Rectal smooth muscle tissue (tissue), 1 donor: ENCODE measurements around the gene ALDH1L1.
A peak's percentile ranks its signal among the peaks of the same experiment; 100 is the strongest.

Source experiments
- H3K27ac ChIP-seq: one replicate; pipeline ENCODE4 v1.7.0; 2013; ENCODE audit warnings: low read depth, low read length, inconsistent platforms
- H3K27me3 ChIP-seq: one replicate; pipeline ENCODE4 v1.7.0; 2013; ENCODE audit warnings: low read length; ENCODE audit not compliant: control insufficient read depth, insufficient read depth
- H3K36me3 ChIP-seq: one replicate; pipeline ENCODE4 v1.7.0; 2013; ENCODE audit warnings: low read length; ENCODE audit not compliant: control insufficient read depth, insufficient read depth
- H3K4me1 ChIP-seq: one replicate; pipeline ENCODE4 v1.7.0; 2013; ENCODE audit warnings: low read length; ENCODE audit not compliant: control insufficient read depth, insufficient read depth
- H3K4me3 ChIP-seq: one replicate; pipeline ENCODE4 v1.7.0; 2013; ENCODE audit warnings: low read length
- H3K9ac ChIP-seq: one replicate; pipeline ENCODE4 v1.7.0; 2013; ENCODE audit warnings: low read length

The ALDH1L1 gene

DNA sequence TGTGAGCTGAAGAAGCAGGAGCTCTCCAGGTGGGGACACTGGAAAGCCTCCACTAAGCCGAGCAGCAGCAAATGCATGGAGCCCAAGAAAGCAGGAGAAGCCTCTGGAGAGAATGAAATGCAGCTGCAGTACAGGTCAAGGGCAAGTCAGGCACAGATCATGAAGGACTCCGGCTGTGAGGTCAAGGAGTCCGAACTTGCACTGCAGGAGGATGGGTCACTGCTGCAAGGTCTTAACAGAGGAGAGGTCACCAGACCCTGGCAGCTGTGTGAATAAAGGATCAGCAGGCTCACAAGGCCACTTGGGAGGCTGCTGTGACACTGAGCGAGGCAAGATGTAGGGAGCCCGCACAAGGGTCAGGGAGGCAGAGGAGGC, 71.7 kb downstream of the ALDH1L1 start:
- no peak overlapping the region for H3K27ac ChIP-seq
- H3K4me3 ChIP-seq = no peak overlapping the region
- H3K4me1 ChIP-seq = no peaks in the 10 kb centered on the region
- H3K27me3 ChIP-seq = no peaks in the 10 kb centered on the region
- no peaks in the 10 kb centered on the region for H3K36me3 ChIP-seq
- no peak overlapping the region for H3K9ac ChIP-seq

DNA sequence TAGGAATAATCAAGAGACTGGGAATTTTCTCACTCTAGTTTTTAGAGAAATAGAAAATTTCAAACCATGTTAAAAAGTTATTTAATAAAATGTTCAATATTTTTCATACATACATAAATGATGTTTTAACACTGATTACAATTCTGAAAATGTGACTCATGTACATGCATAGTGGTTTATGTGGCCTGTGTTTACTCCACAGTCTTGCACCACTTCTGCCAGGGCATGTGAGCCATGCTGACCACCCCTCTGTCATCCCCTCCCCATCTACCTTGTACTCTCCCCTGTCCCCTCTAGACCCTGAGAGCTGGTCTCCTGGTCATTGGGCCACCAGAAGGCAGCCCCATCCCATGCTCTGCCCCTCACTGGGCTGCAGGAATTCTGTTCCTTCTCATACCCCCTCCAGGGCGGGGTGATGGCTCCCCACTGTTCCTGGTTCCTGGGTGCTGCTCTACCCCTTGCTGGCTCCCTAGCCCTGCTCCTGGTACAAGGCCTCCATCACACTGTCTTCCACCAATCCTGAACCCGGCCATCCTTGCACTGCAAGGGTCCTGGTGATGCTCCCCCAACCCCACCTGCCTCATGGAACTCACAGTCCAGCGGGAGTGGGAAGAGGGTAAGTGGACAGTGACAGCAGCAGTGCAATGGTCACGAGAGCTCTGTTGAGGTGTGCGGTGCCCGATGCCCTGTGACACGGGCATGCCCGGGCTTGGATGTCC, 72.3 kb downstream of the ALDH1L1 start:
- Histone ChIP-seq H3K36me3 (no peaks in the 10 kb centered on the region), H3K27me3 (no peaks in the 10 kb centered on the region), H3K4me3 (no peak overlapping the region), H3K27ac (no peak overlapping the region), H3K4me1 (peaks cover under 1% of the 10 kb centered on the region), H3K9ac (no peak overlapping the region)

DNA sequence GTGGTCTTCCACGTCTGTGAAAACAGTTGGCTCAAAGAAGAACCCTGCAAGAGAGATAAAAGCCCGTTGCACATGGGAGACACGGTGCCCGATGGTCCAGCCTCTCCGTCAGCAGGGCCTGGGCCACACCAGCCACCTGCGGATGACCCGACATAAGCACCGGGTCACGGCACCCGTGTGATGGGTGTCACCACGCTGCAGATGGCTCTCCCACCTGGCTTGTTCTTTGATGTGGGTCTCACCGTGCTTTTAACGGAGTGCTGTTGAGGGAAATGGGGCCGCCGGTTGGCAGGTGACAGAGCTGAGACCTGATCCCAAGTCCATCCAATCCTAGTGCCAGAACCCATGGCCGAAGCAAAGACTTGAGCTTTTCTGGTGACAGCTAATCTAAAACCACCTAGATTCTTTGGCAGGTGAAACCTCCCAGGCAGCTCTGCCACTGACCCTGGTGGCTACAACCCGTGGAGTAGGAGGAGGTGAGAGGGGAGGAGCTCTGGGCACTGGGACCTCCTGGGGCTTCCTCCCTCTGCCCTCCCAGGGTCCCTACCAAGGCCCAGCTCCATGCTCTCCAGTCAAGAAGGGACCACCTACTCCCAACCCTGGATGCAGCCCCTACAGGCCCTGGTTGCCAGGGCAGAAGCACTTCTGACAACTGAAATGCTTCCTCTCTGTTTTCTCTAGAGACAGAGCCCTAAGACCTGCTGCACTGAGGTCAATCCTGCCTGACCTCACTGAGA, 73.0 kb downstream of the ALDH1L1 start:
- H3K27ac ChIP-seq = no peak overlapping the region
- no peak overlapping the region for H3K4me3 ChIP-seq
- no peaks in the 10 kb centered on the region for H3K27me3 ChIP-seq
- peaks cover 7% of the 10 kb centered on the region for H3K4me1 ChIP-seq
- no peaks in the 10 kb centered on the region for H3K36me3 ChIP-seq
- H3K9ac ChIP-seq = no peak overlapping the region

DNA sequence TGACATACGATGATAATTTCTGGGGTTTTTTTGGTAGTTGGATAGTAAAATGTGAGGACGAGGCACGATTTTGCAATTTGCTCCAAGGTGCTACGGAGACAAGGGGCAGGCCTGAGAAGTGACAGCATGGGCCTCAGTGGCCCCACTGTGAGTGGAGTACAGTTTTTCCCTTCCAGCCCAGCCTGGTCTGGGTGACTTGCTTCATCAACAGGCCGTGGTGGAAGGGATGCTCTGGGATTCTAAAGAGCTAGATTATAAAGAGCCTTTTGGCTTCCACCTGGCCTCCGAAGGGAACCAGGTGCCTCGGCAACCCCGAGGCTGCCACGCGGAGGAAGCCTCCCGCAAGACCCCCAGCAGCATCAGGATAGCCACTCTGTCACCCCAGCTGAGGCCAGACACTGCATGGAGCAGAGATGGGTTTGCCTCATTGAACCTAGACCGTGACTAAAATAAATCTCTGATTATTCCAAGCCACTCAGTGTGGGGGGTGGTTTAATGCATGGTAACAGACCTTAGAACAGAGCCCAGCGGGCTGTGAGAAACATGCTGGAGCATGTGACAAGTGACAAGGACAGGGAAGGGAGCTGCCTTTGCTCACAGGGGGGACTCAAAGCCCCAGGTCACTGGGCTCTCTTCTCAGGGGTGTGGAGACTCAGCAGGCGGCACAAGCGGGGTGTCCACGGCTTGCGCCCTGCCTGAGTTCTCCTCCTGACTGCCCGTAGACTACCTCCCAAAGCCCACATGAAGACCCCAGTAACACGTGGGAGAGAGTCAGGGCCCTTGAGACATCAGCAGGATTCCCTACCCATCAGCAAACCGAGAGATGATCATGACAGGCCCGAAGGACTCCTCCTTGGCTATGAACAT, 73.8 kb downstream of the ALDH1L1 start:
- H3K27me3 ChIP-seq = no peaks in the 10 kb centered on the region
- H3K9ac ChIP-seq = no peak overlapping the region
- H3K4me3 ChIP-seq = no peak overlapping the region
- no peak overlapping the region for H3K27ac ChIP-seq
- H3K4me1 ChIP-seq = peaks cover 11% of the 10 kb centered on the region
- no peaks in the 10 kb centered on the region for H3K36me3 ChIP-seq

DNA sequence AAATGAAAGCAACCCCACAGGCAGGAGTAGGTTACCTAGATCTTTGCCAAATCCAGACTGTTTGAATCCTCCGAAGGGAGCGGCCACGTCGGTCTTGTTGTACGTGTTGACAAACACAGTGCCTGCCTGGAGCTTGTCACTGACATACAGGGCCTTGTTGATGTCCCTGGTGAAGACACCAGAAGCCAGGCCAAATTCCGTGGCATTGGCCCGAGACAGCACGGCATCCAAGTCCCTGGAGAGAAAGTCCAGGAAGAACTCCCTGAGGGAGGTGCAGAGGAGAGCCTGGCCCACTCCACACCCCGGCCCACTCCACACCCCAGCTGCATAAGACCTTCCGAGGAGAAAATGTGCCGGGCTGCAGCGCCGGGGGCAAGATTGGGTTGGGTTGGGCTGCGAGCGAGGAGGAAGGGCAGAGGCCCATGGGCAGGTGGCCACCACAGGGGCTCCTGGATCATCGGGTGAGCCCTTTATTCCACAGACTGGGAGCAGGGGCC, 74.6 kb downstream of the ALDH1L1 start:
- Histone ChIP-seq H3K36me3 (no peaks in the 10 kb centered on the region), H3K4me3 (no peak overlapping the region), H3K4me1 (peaks cover 11% of the 10 kb centered on the region), H3K27ac (no peak overlapping the region), H3K9ac (no peak overlapping the region), H3K27me3 (no peaks in the 10 kb centered on the region)

DNA sequence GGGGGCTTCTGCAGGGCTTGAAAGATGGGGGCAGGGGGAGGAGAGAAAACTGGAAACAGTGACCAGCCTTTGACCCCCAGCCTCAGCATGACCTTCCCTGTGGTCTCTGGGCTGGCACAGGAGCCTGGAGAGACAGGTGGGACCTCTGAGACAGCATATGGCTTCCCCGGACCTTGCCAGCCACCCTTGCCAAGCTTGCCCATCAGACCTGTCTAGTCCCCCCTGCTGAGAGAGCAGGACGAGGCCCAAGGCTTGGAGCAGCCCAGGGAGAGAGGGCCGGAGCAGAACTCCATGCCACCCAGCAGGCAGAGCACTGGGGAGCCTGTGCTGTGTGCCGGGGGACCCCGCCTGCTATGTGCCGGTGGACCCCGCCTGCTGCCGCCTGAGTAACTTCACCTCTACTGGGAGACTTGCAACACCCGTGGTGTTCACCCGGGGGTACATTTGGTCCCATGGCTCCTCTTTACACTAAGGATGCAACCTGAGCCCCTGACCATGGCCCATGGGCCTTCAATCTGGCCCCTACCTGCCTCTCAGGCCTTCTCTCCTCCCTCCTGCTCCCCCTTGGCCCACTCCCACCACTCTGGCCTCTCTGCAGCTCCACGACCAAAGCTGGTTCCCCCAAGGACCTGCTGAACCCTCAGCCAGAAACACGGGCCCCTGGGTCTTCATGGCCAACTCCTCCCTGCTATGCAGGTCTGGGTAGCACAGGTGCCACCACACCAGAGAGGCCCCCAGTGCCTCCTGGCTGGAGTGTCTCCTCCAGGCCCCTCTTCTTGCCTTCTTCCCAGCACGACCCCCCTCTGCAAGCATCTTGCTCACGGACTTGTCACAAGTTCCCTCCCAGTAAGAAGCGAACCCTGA, 75.4 kb downstream of the ALDH1L1 start:
- Histone ChIP-seq H3K9ac (no peak overlapping the region), H3K27me3 (no peaks in the 10 kb centered on the region), H3K27ac (no peak overlapping the region), H3K36me3 (no peaks in the 10 kb centered on the region), H3K4me3 (no peak overlapping the region), H3K4me1 (peaks cover 11% of the 10 kb centered on the region)

DNA sequence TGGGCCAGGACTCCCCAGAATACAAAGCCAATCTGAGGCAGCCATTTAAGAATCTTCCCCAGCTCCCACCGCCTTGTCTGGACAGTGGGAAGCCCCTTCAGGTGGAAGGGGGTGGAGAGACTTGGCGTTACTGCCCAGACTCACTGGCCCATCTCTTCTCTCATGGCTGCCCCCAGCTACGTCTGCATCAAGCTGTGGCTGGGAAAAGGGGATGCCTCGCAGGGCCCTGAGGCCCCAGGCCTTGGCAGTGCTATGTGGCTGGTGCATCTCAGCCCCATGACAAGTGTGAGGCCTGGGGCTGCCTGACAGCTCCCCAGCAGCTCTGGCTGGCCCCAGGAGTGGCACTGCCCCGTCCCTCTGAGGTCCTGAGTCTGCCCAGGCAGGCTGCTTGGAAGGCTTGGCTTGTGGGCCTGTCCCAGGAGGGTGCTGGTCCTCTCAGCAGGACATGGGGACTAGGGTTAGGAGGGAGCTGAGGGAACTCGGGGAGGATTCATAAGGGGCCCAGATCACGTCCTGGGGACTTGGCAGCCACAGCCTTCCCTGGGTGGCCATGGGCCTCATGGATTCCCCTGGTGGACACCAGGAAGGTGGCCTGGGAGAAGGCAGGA, 76.3 kb downstream of the ALDH1L1 start:
- H3K4me3 ChIP-seq = no peak overlapping the region
- H3K27me3 ChIP-seq = no peaks in the 10 kb centered on the region
- H3K27ac ChIP-seq = no peak overlapping the region
- H3K36me3 ChIP-seq = no peaks in the 10 kb centered on the region
- H3K9ac ChIP-seq = no peak overlapping the region
- H3K4me1 ChIP-seq = peaks cover 11% of the 10 kb centered on the region

DNA sequence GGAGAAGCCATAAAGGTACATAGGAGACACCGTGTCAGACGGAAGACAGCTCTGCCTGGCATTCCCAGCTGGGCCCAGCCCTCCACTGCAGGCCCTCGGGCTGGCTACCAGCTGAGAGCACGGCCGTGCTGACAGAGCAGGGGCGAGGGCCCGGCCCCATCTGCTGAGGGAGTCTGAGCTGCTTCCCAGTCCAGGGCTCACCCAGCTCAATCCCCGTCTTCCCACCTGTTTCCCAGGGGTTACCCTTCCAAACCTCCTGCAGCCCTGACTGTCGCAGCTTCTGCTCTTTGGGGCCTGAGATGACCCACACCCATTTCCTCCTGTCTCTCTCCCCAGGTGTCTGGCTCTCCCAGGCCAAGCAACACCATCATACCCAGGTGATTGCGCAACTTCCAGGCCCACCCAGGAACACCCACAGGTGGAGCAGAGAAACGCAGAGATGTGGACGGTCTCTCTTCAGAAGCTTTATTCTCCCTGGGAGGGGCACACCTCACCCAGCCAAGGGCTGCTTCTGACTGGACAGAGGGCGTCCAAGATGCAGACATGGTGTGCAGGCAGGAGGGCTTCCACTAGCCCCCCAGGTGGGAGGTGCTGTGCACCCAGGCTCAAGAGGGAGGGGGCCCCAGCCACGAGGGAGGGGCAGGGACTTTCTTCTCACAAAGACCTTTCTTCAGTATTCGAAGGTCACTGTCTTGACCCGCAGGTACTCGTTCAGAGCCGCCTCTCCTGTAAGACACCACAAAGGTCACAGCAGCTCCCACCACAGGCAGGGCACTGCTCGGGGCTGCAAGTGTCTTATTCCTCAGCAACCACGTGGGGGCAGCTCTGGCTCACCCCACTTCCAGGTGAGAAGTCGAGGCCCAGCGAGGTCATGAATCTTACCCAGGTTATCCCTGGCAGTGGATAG, 77.0 kb downstream of the ALDH1L1 start:
- Histone ChIP-seq H3K36me3 (no peaks in the 10 kb centered on the region), H3K27ac (peak overlapping the region; percentile 69), H3K9ac (peak overlapping the region; percentile 16)

DNA sequence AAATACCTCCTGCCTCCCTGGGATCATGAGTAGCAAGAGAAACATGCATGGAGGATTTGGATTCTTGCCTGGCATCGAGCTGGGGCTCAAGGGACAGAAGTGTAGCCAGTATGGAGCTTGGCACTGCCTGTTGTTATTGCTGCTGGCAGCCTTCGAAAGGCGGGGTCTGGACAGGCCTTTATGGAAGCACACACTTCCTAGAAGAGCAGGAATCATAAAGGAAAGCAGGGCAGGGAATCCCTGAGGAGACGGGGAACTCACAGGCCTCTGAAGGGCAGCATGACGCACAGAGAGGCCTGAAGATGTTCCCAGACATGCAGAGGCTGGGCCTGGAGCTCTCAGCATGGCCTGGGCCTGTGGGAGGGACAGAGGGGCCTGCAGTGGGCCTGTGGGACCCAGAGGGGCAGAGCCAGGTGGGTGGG, 77.8 kb downstream of the ALDH1L1 start:
- no peaks in the 10 kb centered on the region for H3K36me3 ChIP-seq
- no peak overlapping the region for H3K4me3 ChIP-seq
- peaks cover 11% of the 10 kb centered on the region for H3K4me1 ChIP-seq
- H3K27me3 ChIP-seq = no peaks in the 10 kb centered on the region
- H3K27ac ChIP-seq = peak overlapping the region; percentile 69
- H3K9ac ChIP-seq = peak overlapping the region; percentile 16

More for the DNA sequence above, 77.0 kb downstream of the ALDH1L1 start:
- no peaks in the 10 kb centered on the region for H3K27me3 ChIP-seq
- H3K4me1 ChIP-seq = peaks cover 11% of the 10 kb centered on the region
- H3K4me3 ChIP-seq = no peak overlapping the region

DNA sequence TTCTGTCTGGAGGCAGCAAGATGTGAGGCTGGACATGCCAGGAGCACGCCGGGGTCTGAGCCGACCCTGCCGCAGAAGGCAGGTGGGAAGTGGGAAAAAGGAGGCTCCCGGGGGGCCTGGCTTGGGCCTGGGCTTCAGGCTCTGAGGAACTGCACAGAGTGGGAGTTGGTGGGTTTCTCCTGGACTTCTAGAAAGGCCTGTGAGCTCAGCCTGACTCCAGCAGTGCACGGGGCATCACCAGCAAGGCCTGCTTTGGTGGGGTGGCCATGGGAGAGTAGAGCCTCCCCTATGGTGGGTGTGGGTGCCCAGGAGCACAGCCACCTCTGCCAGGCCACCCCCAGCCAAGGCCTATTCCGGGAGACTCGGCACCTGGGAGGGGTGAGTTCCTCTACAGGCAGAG, 78.4 kb downstream of the ALDH1L1 start:
- Histone ChIP-seq H3K27me3 (no peaks in the 10 kb centered on the region), H3K9ac (no peak overlapping the region), H3K27ac (peak overlapping the region; percentile 69), H3K4me1 (peaks cover 11% of the 10 kb centered on the region), H3K36me3 (no peaks in the 10 kb centered on the region), H3K4me3 (no peak overlapping the region)
